Mucosa of descending colon (tissue), 3 donors: ENCODE data around the gene UBE2F. TPM values are rescaled to one million over a fixed set of nuclear protein-coding genes. Genes with fewer than 3 reads are reported as not detected.

ENCODE experiments used
- ATAC-seq: fragments of 200-7000 bp; cut with Tn5 transposase; one replicate; pipeline ENCODE4 v1.9.1; 2020; ENCODE audit warnings: mild to moderate bottlenecking, moderate library complexity
- DNase-seq, 3 donors: peaks; one replicate each; pipeline ENCODE4 v3.0.0-alpha.2; 2020
- H3K36me3 ChIP-seq: fragments of 200-600 bp; one replicate; pipeline ENCODE4 v1.8.0; 2021; ENCODE audit warnings: low read depth, mild to moderate bottlenecking
- H3K4me1 ChIP-seq: fragments of 200-600 bp; one replicate; pipeline ENCODE4 v1.8.0; 2021; ENCODE audit warnings: low read depth, mild to moderate bottlenecking
- H3K4me3 ChIP-seq: fragments of 200-600 bp; one replicate; pipeline ENCODE4 v1.8.0; 2021; ENCODE audit warnings: mild to moderate bottlenecking
- H3K9me3 ChIP-seq: fragments of 200-600 bp; one replicate; pipeline ENCODE4 v1.8.0; 2021; ENCODE audit warnings: mild to moderate bottlenecking
- intact Hi-C, 2 donors: fragments of 100-400 bp; cut with DNase I in 1 of 2; cut with micrococcal nuclease in 1 of 2; formaldehyde crosslinking; loops; one replicate each; pipeline versions ENCODE4 v1.11.0 to v1.11.1; 2022; cut with DNase I, micrococcal nuclease
- total RNA-seq, 3 donors: library from RNA; stranded (reverse); fragmentation: NEBNext Ultra II Directional in 2 of 3; extraction: Animal tissue kit (Norgen Biotek cat#: 25700) in 2 of 3; gene quantifications; one replicate each; pipeline versions ENCODE4 v1.2.1 to v1.2.4, GENCODE V29; 2021 to 2023
- TF ChIP-seq, protein P1 (sequence below): fragments of 200-600 bp; IDR thresholded peaks from one replicate; pipeline ENCODE4 v1.8.0; 2022; ENCODE audit warnings: antibody characterized with exemption, mild to moderate bottlenecking
- donor health status: DM: no; HTN: no; CAD: no; lungs with moderate emphysema.
- donor health status: DM: no; HTN: no; CAD: no.
- donor health status: DM: no; HTN: yes; CAD: no.

UBE2F gene
- total RNA-seq, 3 donors from 2014 or later, result 36.0 to 47.7 (median 40.4) TPM

DNA sequence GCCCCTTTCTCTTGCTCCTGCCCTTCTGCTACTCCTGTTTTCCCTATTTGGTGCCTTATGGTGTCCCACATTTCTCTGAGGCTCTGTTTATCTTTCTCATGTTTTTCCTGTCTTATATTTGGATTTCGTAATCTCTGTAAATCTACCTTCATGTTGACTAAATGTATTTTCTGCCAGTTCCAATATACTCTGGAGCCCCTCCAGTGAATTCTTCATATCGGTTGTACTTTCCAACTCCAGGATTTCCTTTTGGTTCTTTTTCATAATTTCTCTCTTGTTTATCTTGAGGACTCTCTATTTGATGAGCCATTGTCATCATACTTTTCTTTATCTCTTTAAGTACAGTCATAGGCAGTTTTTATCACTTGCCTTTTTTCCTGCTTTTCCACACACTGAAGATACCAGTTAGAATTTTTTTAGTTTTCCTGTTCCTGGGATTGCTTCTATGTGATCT lies 113.1 kb downstream of the UBE2F start:
- H3K36me3 ChIP-seq, result no peaks in the 10 kb centered on the region
- ATAC-seq (no peak), DNase-seq (no peak)
- intact Hi-C loops, result no loop called here
- H3K4me3 ChIP-seq, result no peak overlapping the region
- no peaks in the 10 kb centered on the region for H3K4me1 ChIP-seq
- no peaks in the 10 kb centered on the region for H3K9me3 ChIP-seq
- TF ChIP-seq, protein P1, sequence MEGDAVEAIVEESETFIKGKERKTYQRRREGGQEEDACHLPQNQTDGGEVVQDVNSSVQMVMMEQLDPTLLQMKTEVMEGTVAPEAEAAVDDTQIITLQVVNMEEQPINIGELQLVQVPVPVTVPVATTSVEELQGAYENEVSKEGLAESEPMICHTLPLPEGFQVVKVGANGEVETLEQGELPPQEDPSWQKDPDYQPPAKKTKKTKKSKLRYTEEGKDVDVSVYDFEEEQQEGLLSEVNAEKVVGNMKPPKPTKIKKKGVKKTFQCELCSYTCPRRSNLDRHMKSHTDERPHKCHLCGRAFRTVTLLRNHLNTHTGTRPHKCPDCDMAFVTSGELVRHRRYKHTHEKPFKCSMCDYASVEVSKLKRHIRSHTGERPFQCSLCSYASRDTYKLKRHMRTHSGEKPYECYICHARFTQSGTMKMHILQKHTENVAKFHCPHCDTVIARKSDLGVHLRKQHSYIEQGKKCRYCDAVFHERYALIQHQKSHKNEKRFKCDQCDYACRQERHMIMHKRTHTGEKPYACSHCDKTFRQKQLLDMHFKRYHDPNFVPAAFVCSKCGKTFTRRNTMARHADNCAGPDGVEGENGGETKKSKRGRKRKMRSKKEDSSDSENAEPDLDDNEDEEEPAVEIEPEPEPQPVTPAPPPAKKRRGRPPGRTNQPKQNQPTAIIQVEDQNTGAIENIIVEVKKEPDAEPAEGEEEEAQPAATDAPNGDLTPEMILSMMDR, result no peak

DNA sequence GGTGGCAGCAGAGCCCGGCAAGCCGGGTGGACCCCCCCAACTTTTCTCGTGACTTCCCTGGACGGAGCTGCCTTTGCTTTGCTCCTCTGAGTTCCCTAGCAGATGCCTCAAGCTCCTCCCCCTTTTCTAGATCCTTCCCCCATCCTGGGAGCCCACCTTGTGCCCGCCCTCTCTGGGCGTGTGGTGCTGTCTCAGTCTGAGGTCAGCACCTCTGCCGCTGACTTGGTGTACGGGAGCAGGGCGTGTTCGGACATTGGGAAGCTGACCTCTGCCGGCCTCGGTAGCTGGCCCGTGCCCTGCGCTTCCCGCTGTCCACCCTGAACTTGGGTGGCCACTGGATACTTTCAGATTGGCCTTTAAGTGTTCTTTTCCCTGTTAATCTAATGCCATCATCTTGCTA lies 113.7 kb downstream of the UBE2F start:
- no peaks in the 10 kb centered on the region for H3K36me3 ChIP-seq
- ATAC-seq (no peak), DNase-seq (no peak)
- TF ChIP-seq, protein P1, result no peak
- H3K4me1 ChIP-seq, result no peaks in the 10 kb centered on the region
- no peaks in the 10 kb centered on the region for H3K9me3 ChIP-seq
- intact Hi-C loops, result no loop called here
- no peak overlapping the region for H3K4me3 ChIP-seq

DNA sequence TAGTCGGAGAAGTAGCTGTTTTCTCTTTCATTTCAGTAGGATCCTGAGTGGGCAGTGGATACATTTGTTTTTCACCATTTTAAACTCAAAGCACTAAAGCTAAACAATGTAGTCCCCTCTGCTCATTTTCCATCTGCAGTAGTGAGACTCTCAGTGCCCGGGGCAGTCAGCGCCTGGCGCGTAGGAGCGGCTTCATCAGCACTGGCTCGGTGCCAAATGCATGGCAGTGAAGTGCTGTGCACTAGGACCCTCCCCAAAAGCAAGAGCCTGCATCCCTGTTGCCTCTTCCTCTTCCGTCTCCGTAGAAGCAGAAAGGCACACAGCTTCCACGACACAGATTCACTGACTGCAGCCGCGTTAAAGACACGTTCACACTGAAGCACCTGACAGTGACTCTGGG lies 114.3 kb downstream of the UBE2F start:
- intact Hi-C loops, result no loop called here
- Histone ChIP-seq H3K4me1 (no peaks in the 10 kb centered on the region), H3K4me3 (no peak overlapping the region), H3K36me3 (no peaks in the 10 kb centered on the region), H3K9me3 (no peaks in the 10 kb centered on the region)
- TF ChIP-seq, protein P1, result no peak
- ATAC-seq (no peak), DNase-seq (no peak)

DNA sequence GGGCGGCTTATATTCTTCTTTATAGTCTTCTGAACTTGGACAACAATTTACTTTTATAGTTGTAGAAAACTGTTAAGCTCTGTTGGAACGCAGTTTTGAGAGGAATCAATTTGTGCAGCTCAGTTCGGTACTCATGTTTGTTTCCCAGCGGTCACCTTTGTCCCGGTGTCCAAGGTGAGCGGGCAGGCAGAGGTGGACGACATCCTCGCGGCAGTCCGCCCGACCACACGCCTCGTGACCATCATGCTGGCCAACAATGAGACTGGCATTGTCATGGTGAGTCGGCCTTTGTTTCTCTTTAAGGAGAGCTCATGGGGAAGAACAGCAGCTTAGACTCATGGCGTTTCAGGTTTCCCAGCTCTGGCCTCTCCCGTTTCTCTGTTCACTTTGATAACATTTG lies 114.7 kb downstream of the UBE2F start:
- H3K9me3 ChIP-seq, result no peaks in the 10 kb centered on the region
- TF ChIP-seq, protein P1, result no peak
- no peak overlapping the region for H3K4me3 ChIP-seq
- no peaks in the 10 kb centered on the region for H3K4me1 ChIP-seq
- DNase-seq (no peak), ATAC-seq (no peak)
- intact Hi-C loops, result no loop called here
- no peaks in the 10 kb centered on the region for H3K36me3 ChIP-seq

DNA sequence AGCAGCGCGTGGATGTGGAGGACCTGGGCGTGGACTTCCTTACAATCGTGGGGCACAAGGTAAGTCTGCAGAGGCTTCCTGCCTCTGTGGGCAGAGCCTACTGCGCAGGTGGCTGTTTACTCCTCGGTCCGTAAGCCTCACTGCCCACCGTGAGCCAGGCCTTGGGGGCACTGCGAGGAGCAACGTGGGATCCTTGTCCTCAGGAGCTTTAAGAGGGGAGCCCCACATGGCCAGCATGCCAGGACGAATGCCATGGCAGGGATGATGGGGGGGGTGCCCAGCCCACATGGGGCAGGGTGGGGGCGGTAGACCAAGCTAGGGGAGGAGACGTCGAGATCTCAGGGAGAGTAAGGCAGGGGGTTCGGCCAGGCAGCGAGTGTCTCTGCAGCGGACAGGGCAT lies 115.3 kb downstream of the UBE2F start:
- no peaks in the 10 kb centered on the region for H3K4me1 ChIP-seq
- no peak for ATAC-seq
- no peaks in the 10 kb centered on the region for H3K36me3 ChIP-seq
- no peaks in the 10 kb centered on the region for H3K9me3 ChIP-seq
- no peak overlapping the region for H3K4me3 ChIP-seq
- intact Hi-C loops, result no loop called here
- TF ChIP-seq, protein P1, result no peak
- DNase-seq, result no peak

DNA sequence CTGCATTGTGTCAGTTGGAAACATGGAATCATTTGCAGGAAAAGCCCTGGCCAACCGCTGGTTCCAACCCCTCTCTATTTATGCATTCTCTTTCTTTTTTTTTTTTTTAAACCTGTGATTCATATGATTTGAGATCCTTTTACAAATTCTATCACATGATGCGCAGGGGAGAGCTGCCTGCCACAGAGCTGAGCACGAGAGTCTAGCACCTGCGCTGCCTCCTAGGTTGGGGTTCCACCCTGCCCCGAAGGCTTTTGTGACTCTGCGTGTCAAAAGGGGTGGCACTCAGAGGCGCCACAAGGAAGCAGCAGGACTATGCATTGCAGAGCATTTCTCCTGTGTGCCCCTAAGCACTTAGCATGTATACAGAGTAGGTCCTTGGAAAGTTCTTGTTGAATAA lies 116.0 kb downstream of the UBE2F start:
- no peak for ATAC-seq
- intact Hi-C loops, result no loop called here
- no peaks in the 10 kb centered on the region for H3K36me3 ChIP-seq
- H3K4me3 ChIP-seq, result no peak overlapping the region
- no peak for DNase-seq
- H3K9me3 ChIP-seq, result no peaks in the 10 kb centered on the region
- TF ChIP-seq, protein P1, result no peak
- H3K4me1 ChIP-seq, result no peaks in the 10 kb centered on the region
